Measurements from ENCODE around the gene OR56B1. TPM values are rescaled to one million over a fixed set of nuclear protein-coding genes. Genes with fewer than 3 reads are reported as not detected.

OR56B1 gene
- total and polyA plus RNA-seq, 4 donors, result 0.03 to 0.08 TPM; not detected in 2

- ATAC-seq (ENCODE audit: insufficient read depth, low FRiP score), result no peak
- no peak overlapping the region for H3K9ac ChIP-seq (ENCODE audit: insufficient read depth in 1 of 2, low read length in 2 of 2)
- 97 to 98% methylated on average over 3 of the region's 3 CpGs for WGBS, 2 donors
- TF ChIP-seq CTCF (IDR thresholded peaks at IDR 0.05; ENCODE audit: control extremely low read depth, extremely low read depth), result no peak
- no peak overlapping the region for H3K4me3 ChIP-seq
- no peak for DNase-seq
- no peak overlapping the region for H3K27ac ChIP-seq (ENCODE audit: low read depth in 1 of 2, low read length in 1 of 2)
- peaks cover 0 to 1% (median 0%) of the 10 kb centered on the region in 4 donors for H3K9me3 ChIP-seq (ENCODE audit: control insufficient read depth in 4 of 4, insufficient read depth in 3 of 4, low read length in 3 of 4)
- no peaks in the 10 kb centered on the region for H3K36me3 ChIP-seq (ENCODE audit: control insufficient read depth in 4 of 4, insufficient read depth in 4 of 4, low read length in 4 of 4)
- no peaks in the 10 kb centered on the region for H3K4me1 ChIP-seq (ENCODE audit: control insufficient read depth in 5 of 5, insufficient read depth in 5 of 5, low read length in 5 of 5)
- H3K27me3 ChIP-seq (ENCODE audit: control insufficient read depth in 3 of 3, insufficient read depth in 3 of 3, low read length in 2 of 3), result no peaks in the 10 kb centered on the region
Observed at GRCh38 chr11:5746614-5747013, 10.4 kb downstream of the OR56B1 start.

GRCh38 chr11:5749836-5750235, 13.6 kb downstream of the OR56B1 start:
- Histone ChIP-seq H3K27me3 (ENCODE audit: control insufficient read depth in 3 of 3, insufficient read depth in 3 of 3, low read length in 2 of 3) (no peaks in the 10 kb centered on the region), H3K27ac (ENCODE audit: low read depth in 1 of 2, low read length in 1 of 2) (no peak overlapping the region), H3K4me3 (no peak overlapping the region), H3K4me1 (ENCODE audit: control insufficient read depth in 5 of 5, insufficient read depth in 5 of 5, low read length in 5 of 5) (no peaks in the 10 kb centered on the region), H3K36me3 (ENCODE audit: control insufficient read depth in 4 of 4, insufficient read depth in 4 of 4, low read length in 4 of 4) (no peaks in the 10 kb centered on the region), H3K9ac (ENCODE audit: insufficient read depth in 1 of 2, low read length in 2 of 2) (no peak overlapping the region), H3K9me3 (ENCODE audit: control insufficient read depth in 4 of 4, insufficient read depth in 3 of 4, low read length in 3 of 4) (no peaks in the 10 kb centered on the region)
- ATAC-seq (ENCODE audit: insufficient read depth, low FRiP score) (no peak), DNase-seq (no peak)
- 82 to 88% methylated on average over 3 of the region's 3 CpGs for WGBS, 2 donors
- no peak for TF ChIP-seq CTCF (IDR thresholded peaks at IDR 0.05; ENCODE audit: control extremely low read depth, extremely low read depth)

- 100% methylated on average over 1 of the region's 1 CpG for WGBS, 2 donors
- no peak within 1 kb of the TSS for H3K9ac ChIP-seq (ENCODE audit: insufficient read depth in 1 of 2, low read length in 2 of 2)
- DNase-seq (no peak), ATAC-seq (ENCODE audit: insufficient read depth, low FRiP score) (no peak)
- H3K4me3 ChIP-seq, result no peak within 1 kb of the TSS
- H3K4me1 ChIP-seq (ENCODE audit: control insufficient read depth in 5 of 5, insufficient read depth in 5 of 5, low read length in 5 of 5), result no peaks in the 10 kb centered on the region
- peaks cover 0 to 3% (median 0%) of the 10 kb centered on the region in 4 donors for H3K9me3 ChIP-seq (ENCODE audit: control insufficient read depth in 4 of 4, insufficient read depth in 3 of 4, low read length in 3 of 4)
- no peaks in the 10 kb centered on the region for H3K36me3 ChIP-seq (ENCODE audit: control insufficient read depth in 4 of 4, insufficient read depth in 4 of 4, low read length in 4 of 4)
- no peaks in the 10 kb centered on the region for H3K27me3 ChIP-seq (ENCODE audit: control insufficient read depth in 3 of 3, insufficient read depth in 3 of 3, low read length in 2 of 3)
- H3K27ac ChIP-seq (ENCODE audit: low read depth in 1 of 2, low read length in 1 of 2), result no peak within 1 kb of the TSS
- TF ChIP-seq CTCF (IDR thresholded peaks at IDR 0.05; ENCODE audit: control extremely low read depth, extremely low read depth), result no peak
Observed at GRCh38 chr11:5753943-5754342, 17.7 kb downstream of the OR56B1 start, which contains the start of gene OR52N4. TSS of gene OR52N4 (plus strand) at chr11:5754243. CDS start at chr11:5754741, 498 bp downstream.

- no peaks in the 10 kb centered on the region for H3K36me3 ChIP-seq (ENCODE audit: control insufficient read depth in 4 of 4, insufficient read depth in 4 of 4, low read length in 4 of 4)
- no peak for ATAC-seq (ENCODE audit: insufficient read depth, low FRiP score)
- H3K4me1 ChIP-seq (ENCODE audit: control insufficient read depth in 5 of 5, insufficient read depth in 5 of 5, low read length in 5 of 5), result no peaks in the 10 kb centered on the region
- H3K27ac ChIP-seq (ENCODE audit: low read depth in 1 of 2, low read length in 1 of 2), result no peak overlapping the region
- TF ChIP-seq CTCF (IDR thresholded peaks at IDR 0.05; ENCODE audit: control extremely low read depth, extremely low read depth), result no peak
- WGBS, 2 donors, result 68 to 88% methylated on average over 1 of the region's 1 CpG
- H3K27me3 ChIP-seq (ENCODE audit: control insufficient read depth in 3 of 3, insufficient read depth in 3 of 3, low read length in 2 of 3), result no peaks in the 10 kb centered on the region
- no peak overlapping the region for H3K4me3 ChIP-seq
- H3K9me3 ChIP-seq (ENCODE audit: control insufficient read depth in 4 of 4, insufficient read depth in 3 of 4, low read length in 3 of 4), result no peaks in the 10 kb centered on the region
- no peak overlapping the region for H3K9ac ChIP-seq (ENCODE audit: insufficient read depth in 1 of 2, low read length in 2 of 2)
- no peak for DNase-seq
Observed at GRCh38 chr11:5767056-5767455, 30.8 kb downstream of the OR56B1 start.
